ENCODE data around the gene TENM3.

The TENM3 gene

GRCh38 chr4:182745237-182745636 lies 502.0 kb downstream of the TENM3 start:
- H3K4me2 ChIP-seq (ENCODE audit: low read depth, low read length, poor library complexity, severe bottlenecking): no peak overlapping the region
- peaks cover 7% of the 10 kb centered on the region; the same call in 1 of the 2 replicates for H3K9me3 ChIP-seq (ENCODE audit: insufficient read depth, low read length)
- H3K9me2 ChIP-seq (replicated peaks; ENCODE audit: insufficient read depth, low read length): no peaks in the 10 kb centered on the region
- H3K4me3 ChIP-seq (ENCODE audit: insufficient read depth, low read length, poor library complexity, severe bottlenecking): no peak overlapping the region
- no peak overlapping the region for H2AFZ ChIP-seq (ENCODE audit: low read depth, low read length, severe bottlenecking)
- TF ChIP-seq CTCF (IDR thresholded peaks at IDR 0.05; ENCODE audit: insufficient read depth, low read length, poor library complexity, severe bottlenecking) (no peak), EZH2phosphoT487 (conservative IDR thresholded peaks at IDR 0.05; ENCODE audit: low read length) (no peak)
- H3K36me3 ChIP-seq (ENCODE audit: low read length): no peaks in the 10 kb centered on the region
- H3F3A ChIP-seq (ENCODE audit: insufficient read depth): no peaks in the 10 kb centered on the region
- H4K20me1 ChIP-seq (ENCODE audit: low read depth, low read length): no peaks in the 10 kb centered on the region
- no peak overlapping the region for H3K9ac ChIP-seq (ENCODE audit: low read length)
- no peak overlapping the region for H3K27ac ChIP-seq (ENCODE audit: low read depth, low read length)
- no peaks in the 10 kb centered on the region for H3K27me3 ChIP-seq (ENCODE audit: low read length)
- no peaks in the 10 kb centered on the region for H3K79me2 ChIP-seq (ENCODE audit: insufficient read depth, low read length)

DNA sequence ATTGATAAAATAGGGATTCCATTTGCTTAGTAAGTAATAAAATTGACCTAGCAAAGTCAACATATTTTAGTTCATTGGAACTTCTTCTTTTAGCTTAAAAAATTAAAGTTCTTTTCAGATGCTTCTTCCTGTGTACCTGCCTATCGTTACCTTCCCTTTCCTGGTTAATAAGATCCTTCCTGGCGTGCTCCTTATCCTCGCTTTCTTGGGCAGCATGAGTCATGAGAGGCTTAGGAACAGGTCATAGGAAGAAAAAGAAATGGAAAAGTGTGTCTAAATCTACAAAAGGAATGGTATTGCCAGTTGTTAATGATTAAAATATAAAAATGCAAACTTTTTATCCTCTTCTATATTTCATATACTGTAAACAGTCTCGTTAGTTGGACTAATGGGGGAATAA lies 503.7 kb downstream of the TENM3 start:
- Histone ChIP-seq H3F3A (ENCODE audit: insufficient read depth) (no peaks in the 10 kb centered on the region), H3K4me2 (ENCODE audit: low read depth, low read length, poor library complexity, severe bottlenecking) (no peak overlapping the region), H3K79me2 (ENCODE audit: insufficient read depth, low read length) (no peaks in the 10 kb centered on the region), H3K27ac (ENCODE audit: low read depth, low read length) (no peak overlapping the region), H3K9me2 (replicated peaks; ENCODE audit: insufficient read depth, low read length) (no peaks in the 10 kb centered on the region), H3K9ac (ENCODE audit: low read length) (no peak overlapping the region), H3K9me3 (ENCODE audit: insufficient read depth, low read length) (peaks cover 7% of the 10 kb centered on the region; the same call in 1 of the 2 replicates), H3K36me3 (ENCODE audit: low read length) (no peaks in the 10 kb centered on the region), H2AFZ (ENCODE audit: low read depth, low read length, severe bottlenecking) (no peak overlapping the region), H4K20me1 (ENCODE audit: low read depth, low read length) (no peaks in the 10 kb centered on the region), H3K27me3 (ENCODE audit: low read length) (no peaks in the 10 kb centered on the region), H3K4me3 (ENCODE audit: insufficient read depth, low read length, poor library complexity, severe bottlenecking) (no peak overlapping the region)
- TF ChIP-seq EZH2phosphoT487 (conservative IDR thresholded peaks at IDR 0.05; ENCODE audit: low read length): no peak
- TF ChIP-seq CTCF (IDR thresholded peaks at IDR 0.05; ENCODE audit: insufficient read depth, low read length, poor library complexity, severe bottlenecking): no peak

GRCh38 chr4:182748283-182748682 lies 505.1 kb downstream of the TENM3 start:
- no peak overlapping the region for H3K4me2 ChIP-seq (ENCODE audit: low read depth, low read length, poor library complexity, severe bottlenecking)
- H3K4me3 ChIP-seq (ENCODE audit: insufficient read depth, low read length, poor library complexity, severe bottlenecking): no peak overlapping the region
- H3K27ac ChIP-seq (ENCODE audit: low read depth, low read length): no peak overlapping the region
- H3K9me3 ChIP-seq (ENCODE audit: insufficient read depth, low read length): peaks cover 7% of the 10 kb centered on the region; the same call in 1 of the 2 replicates
- no peaks in the 10 kb centered on the region for H4K20me1 ChIP-seq (ENCODE audit: low read depth, low read length)
- H2AFZ ChIP-seq (ENCODE audit: low read depth, low read length, severe bottlenecking): no peak overlapping the region
- H3K9me2 ChIP-seq (replicated peaks; ENCODE audit: insufficient read depth, low read length): no peaks in the 10 kb centered on the region
- no peak for TF ChIP-seq CTCF (IDR thresholded peaks at IDR 0.05; ENCODE audit: insufficient read depth, low read length, poor library complexity, severe bottlenecking)
- no peak for TF ChIP-seq EZH2phosphoT487 (conservative IDR thresholded peaks at IDR 0.05; ENCODE audit: low read length)
- H3K27me3 ChIP-seq (ENCODE audit: low read length): no peaks in the 10 kb centered on the region
- H3K9ac ChIP-seq (ENCODE audit: low read length): no peak overlapping the region
- H3F3A ChIP-seq (ENCODE audit: insufficient read depth): no peaks in the 10 kb centered on the region
- no peaks in the 10 kb centered on the region for H3K36me3 ChIP-seq (ENCODE audit: low read length)
- H3K79me2 ChIP-seq (ENCODE audit: insufficient read depth, low read length): no peaks in the 10 kb centered on the region
